Fibroblast of skin of scalp (primary cell): ENCODE results near the gene MMP7. TPM values are rescaled to one million over a fixed set of nuclear protein-coding genes. Genes with fewer than 3 reads are reported as not detected.

ENCODE experiments used
- DNase-seq: peaks from one replicate; pipeline ENCODE4 v3.0.0-alpha.2; 2013
- polyA plus RNA-seq, 2 experiments: library from polyadenylated mRNA; unstranded; fragments of 120-200 nt; gene quantifications; one replicate each; pipeline ENCODE4 v1.2.1, GENCODE V29; 2013; ENCODE audit not compliant: insufficient read length in 2 of 2

MMP7 gene
- not detected for polyA plus RNA-seq (2013, experiment 1 of 2; ENCODE audit: insufficient read length)
- polyA plus RNA-seq (2013, experiment 2 of 2; ENCODE audit: insufficient read length) = 0.16 TPM

DNA sequence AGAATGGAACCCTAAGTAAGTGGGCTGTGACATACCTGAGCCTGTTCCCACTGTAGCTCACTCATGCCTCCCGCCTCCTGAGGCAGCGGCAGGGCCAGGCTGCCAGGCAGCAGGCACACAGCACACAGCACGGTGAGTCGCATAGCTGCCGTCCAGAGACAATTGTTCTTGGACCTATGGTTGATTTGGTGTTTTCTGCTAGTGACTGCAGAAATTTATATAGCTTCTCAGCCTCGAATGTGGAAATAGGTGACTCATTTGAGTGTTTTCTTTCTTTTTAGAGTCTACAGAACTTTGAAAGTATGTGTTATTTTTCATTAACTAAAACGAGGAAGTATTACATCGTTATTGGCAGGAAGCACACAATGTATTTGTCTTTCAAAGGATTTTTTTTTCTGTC, at the start of gene MMP7:
TSS of gene MMP7 (minus strand) at position 190 of the 400 bp plus-strand sequence. CDS start at position 143, 47 bp downstream.
- peak; percentile 36 for DNase-seq

GRCh38 chr11:102577723-102578122, 47.2 kb upstream of the MMP7 start:
- no peak for DNase-seq

DNA sequence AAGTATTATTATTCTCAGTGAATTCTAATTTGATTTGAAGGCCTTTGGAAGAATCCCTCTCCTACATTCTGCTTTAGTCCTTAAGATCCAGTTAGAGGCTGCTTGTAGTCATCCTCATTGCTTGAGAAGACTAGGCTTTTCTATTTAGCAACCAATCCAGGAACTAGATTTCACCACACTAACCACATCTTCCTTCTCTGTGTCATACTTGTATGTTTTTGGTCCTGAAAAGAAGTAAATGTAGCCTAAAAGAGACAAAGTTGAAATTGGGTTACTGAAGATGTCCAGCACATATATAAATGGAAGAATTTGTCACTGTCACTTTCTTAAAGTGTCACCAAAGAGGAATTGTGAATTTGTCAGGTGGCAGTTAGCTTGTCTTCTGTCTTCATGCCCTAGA, 46.6 kb upstream of the MMP7 start:
- DNase-seq = no peak

DNA sequence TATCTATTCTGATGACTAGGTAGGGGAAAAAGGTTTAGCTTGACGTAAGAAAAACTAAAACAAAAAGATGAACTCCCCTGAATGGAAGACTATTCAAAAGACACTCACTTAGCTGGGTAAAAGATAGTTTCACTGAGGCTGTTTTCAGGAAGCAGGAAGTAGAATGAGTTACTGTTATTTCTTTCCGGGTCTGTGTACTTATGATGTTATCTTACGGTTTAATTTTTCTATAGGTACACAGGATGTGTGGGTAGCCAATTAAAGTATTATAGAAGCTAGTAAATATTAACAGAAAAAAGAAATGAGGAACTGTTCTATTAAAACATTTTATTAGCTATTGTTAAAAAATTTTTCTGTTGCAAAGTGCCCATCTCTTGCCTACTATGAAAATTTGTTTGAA, 45.8 kb upstream of the MMP7 start:
- DNase-seq = no peak

DNA sequence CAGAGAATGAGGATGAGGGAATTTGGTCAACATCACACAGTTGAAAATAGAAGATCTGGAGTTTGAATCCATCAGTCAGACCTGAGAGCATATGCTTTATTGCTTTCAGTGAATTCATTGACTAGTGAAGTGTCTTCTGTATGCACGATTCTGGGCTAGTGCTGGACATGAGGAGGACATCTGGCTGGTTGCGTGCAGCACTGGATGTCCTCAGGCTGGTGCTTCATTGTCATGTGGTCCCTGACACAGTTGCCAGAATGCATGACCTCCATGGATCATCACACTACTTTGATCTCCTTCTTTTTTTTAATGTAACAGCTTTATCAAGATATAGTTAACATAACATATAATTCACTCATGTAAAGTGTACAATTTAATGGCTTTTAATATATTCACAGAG, 44.5 kb upstream of the MMP7 start:
- DNase-seq = no peak

DNA sequence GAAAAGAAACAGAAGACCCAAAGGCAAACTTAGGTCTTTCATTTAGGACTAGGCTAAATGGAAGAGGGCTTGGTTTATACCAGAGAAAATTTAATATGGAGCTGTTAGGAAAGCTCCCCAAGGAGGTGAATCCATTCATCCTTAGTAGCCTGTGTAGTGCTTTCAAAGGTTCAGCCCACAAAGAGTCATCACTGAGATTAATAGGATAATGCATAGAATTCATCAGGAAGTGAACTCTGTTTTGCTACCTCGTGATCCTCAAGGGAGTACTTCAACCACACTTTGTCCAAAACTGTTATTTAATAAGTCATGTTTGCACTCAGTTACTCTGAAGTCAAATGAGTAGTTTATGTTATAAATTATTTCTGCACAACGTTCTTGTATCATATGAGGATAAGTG, 43.3 kb upstream of the MMP7 start:
- no peak for DNase-seq

- no peak for DNase-seq
Measured at GRCh38 chr11:102572554-102573220, 42.1 kb upstream of the MMP7 start.

- DNase-seq = no peak
Measured at GRCh38 chr11:102568851-102569250, 38.3 kb upstream of the MMP7 start.

- DNase-seq = no peak
Measured at GRCh38 chr11:102566112-102566511, 35.6 kb upstream of the MMP7 start.

DNA sequence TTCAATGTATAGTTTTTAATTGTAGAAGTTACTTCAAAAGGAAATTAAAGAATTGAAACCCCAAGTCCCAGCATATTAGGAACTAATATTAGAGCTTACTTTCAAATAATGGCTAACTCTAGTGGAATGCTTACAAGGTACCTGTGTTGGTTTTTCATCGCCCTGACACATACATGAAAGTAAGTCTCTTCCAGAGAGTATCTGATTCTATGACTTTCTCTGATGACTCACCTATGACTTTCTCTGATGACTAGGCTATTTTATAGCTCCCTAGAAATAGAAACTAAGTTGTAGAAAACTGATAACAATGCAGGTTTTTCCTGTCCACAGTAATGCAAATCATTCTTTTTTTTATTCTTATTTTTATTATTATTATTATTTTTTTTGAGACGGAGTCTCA, 33.6 kb upstream of the MMP7 start:
- peak; percentile 37 for DNase-seq

- no peak for DNase-seq
Measured at GRCh38 chr11:102561636-102562035, 31.1 kb upstream of the MMP7 start.

DNA sequence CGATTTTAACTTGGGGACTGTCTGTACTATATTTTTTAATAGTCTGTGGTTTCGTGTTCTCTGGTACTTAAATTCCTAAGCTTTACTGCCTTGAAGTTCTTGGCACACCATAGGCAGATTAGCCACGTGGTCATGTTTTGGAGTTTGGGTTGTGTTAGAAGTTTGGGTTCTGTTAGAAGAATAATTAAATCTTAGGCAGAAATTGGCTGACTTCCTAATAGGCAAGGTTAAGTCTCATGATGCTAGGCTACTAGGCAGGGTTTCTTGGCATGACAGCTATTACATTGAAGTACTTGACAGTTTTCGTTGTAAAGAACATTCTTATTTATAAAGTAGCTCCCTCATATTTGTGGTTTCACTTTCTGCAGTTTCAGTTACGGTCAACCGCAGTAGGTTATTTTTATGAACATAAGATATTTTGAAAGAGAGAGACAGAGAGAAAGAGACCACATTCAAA, 30.0 kb upstream of the MMP7 start:
- peak; percentile 64 for DNase-seq

GRCh38 chr11:102559839-102560238, 29.3 kb upstream of the MMP7 start:
- no peak for DNase-seq

GRCh38 chr11:102555091-102555490, 24.5 kb upstream of the MMP7 start:
- no peak for DNase-seq

DNA sequence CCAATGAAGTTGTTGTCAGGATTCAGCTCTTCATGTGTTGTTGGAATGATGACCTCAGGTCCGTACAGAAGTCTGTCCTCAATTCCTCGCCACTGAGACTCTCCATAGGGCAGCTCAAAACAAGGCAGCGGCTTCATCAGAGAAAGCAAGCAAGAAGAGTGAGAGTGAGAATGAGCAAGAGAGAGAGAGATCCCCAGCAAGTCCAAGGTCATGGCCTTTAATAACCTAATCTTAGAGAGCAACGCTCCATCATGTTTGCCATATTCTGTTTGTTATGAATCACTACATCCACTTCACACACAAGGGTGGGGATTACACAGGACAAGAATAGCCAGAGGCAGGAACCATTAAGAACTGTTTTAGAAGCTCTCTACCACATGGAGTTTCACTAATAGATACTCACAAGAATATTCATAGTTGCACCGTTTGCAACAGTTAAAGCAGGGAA, 23.3 kb upstream of the MMP7 start:
- no peak for DNase-seq

DNA sequence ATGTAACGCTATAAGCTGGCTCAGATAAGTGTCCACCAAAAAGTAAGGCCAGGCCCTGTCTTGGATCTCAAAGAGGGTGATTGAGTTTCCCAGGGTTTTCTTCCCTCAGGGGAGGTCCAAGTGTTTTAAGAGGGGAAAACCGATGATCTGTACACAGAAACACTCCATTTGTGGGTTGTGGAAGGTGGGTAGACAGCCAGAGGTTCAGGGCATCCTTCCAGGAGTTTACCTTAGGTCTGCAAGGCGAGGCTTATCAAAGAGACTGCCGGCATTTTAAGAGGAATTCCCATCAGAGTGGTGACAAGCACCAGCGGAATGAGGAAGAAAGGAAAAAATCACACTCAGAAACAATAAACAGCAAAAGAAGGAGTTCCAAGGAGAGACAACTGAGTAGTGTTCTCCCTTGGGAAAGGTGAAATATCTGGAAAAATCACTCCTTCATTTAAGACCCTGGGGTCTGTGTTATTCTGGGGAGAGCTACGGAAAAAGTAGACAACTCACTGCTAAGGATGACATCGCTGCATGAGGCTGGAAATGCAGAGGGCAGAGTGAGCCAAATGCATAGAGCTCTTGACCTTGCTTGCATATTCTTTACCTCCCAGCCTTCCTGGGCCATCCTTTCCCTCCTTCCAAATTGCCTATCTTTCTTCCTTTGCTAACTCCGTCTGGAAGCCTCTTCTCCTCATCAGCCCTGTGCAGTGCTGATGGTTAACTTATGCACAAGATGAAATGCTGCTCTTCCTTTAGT, 22.1 kb upstream of the MMP7 start:
- DNase-seq = peak; percentile 20

- no peak for DNase-seq
Measured at GRCh38 chr11:102552020-102552419, 21.5 kb upstream of the MMP7 start.

- DNase-seq = no peak
Measured at GRCh38 chr11:102551169-102551781, 20.7 kb upstream of the MMP7 start.

- no peak for DNase-seq
Measured at GRCh38 chr11:102546923-102547471, 16.4 kb upstream of the MMP7 start.

DNA sequence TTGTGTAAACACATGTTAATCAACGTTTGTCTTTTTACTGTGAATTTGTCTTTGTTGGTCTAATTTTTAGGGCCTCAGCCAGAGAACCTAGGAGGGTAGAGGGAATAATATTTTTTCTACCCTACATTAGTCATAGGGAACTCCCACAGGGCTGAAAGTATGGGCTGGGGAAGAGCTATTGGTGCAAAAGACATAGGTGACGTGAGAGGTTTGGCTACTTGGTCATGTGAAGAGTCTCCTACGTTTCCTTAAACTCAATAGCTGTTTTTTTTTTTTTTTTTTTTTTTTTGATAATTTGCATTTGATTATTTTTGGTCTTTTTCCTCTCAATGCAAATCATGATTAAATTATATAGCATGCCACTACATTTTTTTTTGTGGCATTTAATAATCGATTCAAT, 15.9 kb upstream of the MMP7 start:
- peak; percentile 23 for DNase-seq

DNA sequence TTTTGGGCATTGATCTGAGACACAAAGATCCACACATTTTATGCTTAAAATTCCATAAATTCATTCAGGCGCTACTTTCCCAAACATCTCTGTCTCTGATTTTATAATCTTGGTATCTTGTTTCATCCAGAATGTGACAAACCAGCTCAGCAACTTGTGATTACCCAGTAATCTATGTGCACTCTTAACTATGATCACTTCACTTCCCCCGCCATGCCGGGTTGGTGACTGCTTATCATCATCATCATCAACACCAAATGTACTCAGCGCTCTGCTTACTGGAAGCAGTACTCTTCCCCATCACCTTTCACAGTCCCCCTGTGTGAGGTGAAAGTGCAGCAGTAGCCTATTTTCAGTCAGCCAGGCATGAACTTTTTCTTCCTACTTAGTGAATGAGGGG, 15.2 kb upstream of the MMP7 start:
- DNase-seq = no peak

DNA sequence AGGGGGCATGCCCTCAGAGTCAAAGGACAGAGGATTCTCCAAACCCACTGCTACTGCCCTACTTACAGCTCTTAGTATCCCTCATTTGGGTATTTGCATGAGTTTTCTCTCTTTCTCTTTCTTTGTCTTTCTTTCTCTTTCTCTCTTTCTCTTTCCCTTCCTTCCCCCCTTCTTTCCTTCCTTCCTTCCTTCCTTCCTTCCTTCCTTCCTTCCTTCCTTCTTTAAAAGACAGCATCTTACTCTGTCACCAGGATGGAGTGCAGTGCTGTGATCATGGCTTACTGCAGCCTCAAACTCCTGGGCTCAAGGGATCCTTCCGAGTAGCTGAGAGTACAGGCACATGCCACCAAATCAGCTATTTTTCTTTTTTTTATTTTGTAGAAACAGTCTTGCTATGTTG, 14.0 kb upstream of the MMP7 start:
- DNase-seq = no peak

DNA sequence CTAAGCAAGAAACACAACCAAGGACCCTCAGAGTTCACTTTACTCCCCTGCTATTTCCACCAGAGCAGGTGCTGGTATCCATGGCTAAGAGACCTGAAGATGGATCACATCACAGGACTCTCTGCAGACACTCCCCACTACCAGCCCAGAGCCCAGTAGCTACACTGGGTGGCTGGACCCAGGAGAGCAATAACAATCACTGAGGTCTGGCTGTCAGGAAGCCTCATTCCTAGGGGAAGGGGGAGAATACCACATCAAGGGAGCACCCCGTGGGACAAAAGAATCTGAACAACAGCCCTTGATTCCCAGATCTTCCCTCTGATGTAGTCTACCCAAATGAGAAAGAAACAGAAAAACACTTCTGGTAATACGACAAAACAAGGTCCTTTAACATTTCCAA, 9.0 kb upstream of the MMP7 start:
- DNase-seq = no peak
